H9 (cell line): ENCODE data around the gene CBX8. TPM values are rescaled to one million over a fixed set of nuclear protein-coding genes. Genes with fewer than 3 reads are reported as not detected.
"Not testable (repeated sequence)": the region's sequence is repeated elsewhere in the genome, so short reads cannot be mapped to it uniquely, and the experiment has no call there.

Source experiments
- DNase-seq: peaks from one replicate; pipeline ENCODE4 v3.0.0-alpha.2; 2017
- H2AFZ ChIP-seq: one replicate; pipeline ENCODE4 v1.6.1; 2013; ENCODE audit warnings: mild to moderate bottlenecking, low read length, control low read depth, moderate library complexity
- H2AK5ac ChIP-seq: 2 replicates; pipeline ENCODE4 v1.6.1; 2013; ENCODE audit warnings: low read length, control low read depth, mixed read lengths; ENCODE audit not compliant: insufficient read length
- H2BK120ac ChIP-seq: one replicate; pipeline ENCODE4 v1.6.1; 2013; ENCODE audit warnings: low read depth, mild to moderate bottlenecking, low read length, control low read depth, inconsistent platforms; ENCODE audit not compliant: poor library complexity, severe bottlenecking
- H2BK12ac ChIP-seq: 2 replicates; pipeline ENCODE4 v1.6.1; 2013; ENCODE audit warnings: low read length, control low read depth, mixed read lengths, low read depth; ENCODE audit not compliant: insufficient read length
- H2BK15ac ChIP-seq: 2 replicates; pipeline ENCODE4 v1.6.1; 2013; ENCODE audit warnings: low read depth, low read length, control low read depth
- H2BK20ac ChIP-seq: one replicate; pipeline ENCODE4 v1.6.1; 2013; ENCODE audit warnings: low read depth, mild to moderate bottlenecking, low read length, control low read depth, inconsistent platforms; ENCODE audit not compliant: poor library complexity, severe bottlenecking
- H2BK5ac ChIP-seq: 2 replicates; pipeline ENCODE4 v1.6.1; 2013; ENCODE audit warnings: low read length, control low read depth, mixed read lengths; ENCODE audit not compliant: insufficient read length
- H3K14ac ChIP-seq: 2 replicates; pipeline ENCODE4 v1.6.1; 2013; ENCODE audit warnings: low read length, control low read depth; ENCODE audit not compliant: insufficient read depth
- H3K18ac ChIP-seq: 2 replicates; pipeline ENCODE4 v1.6.1; 2013; ENCODE audit warnings: low read depth, mild to moderate bottlenecking, mixed read lengths, low read length, control low read depth; ENCODE audit not compliant: insufficient read length
- H3K23ac ChIP-seq: 2 replicates; pipeline ENCODE4 v1.6.1; 2013; ENCODE audit warnings: low read length, control low read depth, mixed read lengths, low read depth; ENCODE audit not compliant: insufficient read length
- H3K23me2 ChIP-seq: 2 replicates; pipeline ENCODE4 v1.6.1; 2013; ENCODE audit warnings: low read depth, mild to moderate bottlenecking, mixed read lengths, low read length, control low read depth; ENCODE audit not compliant: insufficient read length, poor library complexity, severe bottlenecking
- H3K27ac ChIP-seq: 2 replicates; pipeline ENCODE4 v1.5.1; 2013; ENCODE audit warnings: low read length, control low read depth, mixed read lengths, low read depth; ENCODE audit not compliant: insufficient read length
- H3K27me3 ChIP-seq: 2 replicates; pipeline ENCODE4 v1.6.1; 2013; ENCODE audit warnings: low read length, control low read depth, inconsistent platforms; ENCODE audit not compliant: insufficient read depth
- H3K4ac ChIP-seq: 2 replicates; pipeline ENCODE4 v1.6.1; 2013; ENCODE audit warnings: low read depth, mild to moderate bottlenecking, control low read depth, inconsistent platforms, low read length, moderate library complexity
- H3K4me1 ChIP-seq: 2 replicates; pipeline ENCODE4 v1.6.1; 2013; ENCODE audit warnings: low read length, control low read depth, inconsistent platforms; ENCODE audit not compliant: insufficient read depth
- H3K4me2 ChIP-seq: 2 replicates; pipeline ENCODE4 v1.6.1; 2013; ENCODE audit warnings: low read length, control low read depth, mixed read lengths; ENCODE audit not compliant: insufficient read length, insufficient read depth
- H3K56ac ChIP-seq: 2 replicates; pipeline ENCODE4 v1.6.1; 2013; ENCODE audit warnings: low read depth, mild to moderate bottlenecking, mixed read lengths, low read length, control low read depth; ENCODE audit not compliant: insufficient read length
- H3K79me1 ChIP-seq: 2 replicates; pipeline ENCODE4 v1.6.1; 2013; ENCODE audit warnings: low read depth, mild to moderate bottlenecking, moderate library complexity, low read length, control low read depth, inconsistent platforms; ENCODE audit not compliant: insufficient read depth, poor library complexity, severe bottlenecking
- H3K79me2 ChIP-seq: 2 replicates; pipeline ENCODE4 v1.6.1; 2013; ENCODE audit warnings: low read length, control low read depth, inconsistent platforms; ENCODE audit not compliant: insufficient read depth
- H3K9ac ChIP-seq: 2 replicates; pipeline ENCODE4 v1.6.1; 2013; ENCODE audit warnings: low read length, control low read depth, mixed read lengths; ENCODE audit not compliant: insufficient read length; ENCODE audit errors: extremely low read depth
- H3K9me3 ChIP-seq: one replicate; pipeline ENCODE4 v1.6.1; 2013; ENCODE audit warnings: low read depth, low read length, inconsistent platforms; ENCODE audit not compliant: control insufficient read depth
- H3T11ph ChIP-seq: one replicate; pipeline ENCODE4 v1.6.1; 2013; ENCODE audit warnings: mild to moderate bottlenecking, low read length, control low read depth, inconsistent platforms
- H4K20me1 ChIP-seq: one replicate; pipeline ENCODE4 v1.6.1; 2013; ENCODE audit not compliant: control insufficient read depth, insufficient read length, insufficient read depth
- H4K5ac ChIP-seq: 2 replicates; pipeline ENCODE4 v1.6.1; 2013; ENCODE audit warnings: low read depth, mild to moderate bottlenecking, mixed read lengths, low read length, control low read depth; ENCODE audit not compliant: insufficient read length
- H4K8ac ChIP-seq: replicated peaks from 2 replicates; pipeline ENCODE4 v1.6.1; 2013; ENCODE audit warnings: low read length, control low read depth, mixed read lengths, low read depth; ENCODE audit not compliant: insufficient read length
- H4K91ac ChIP-seq: 2 replicates; pipeline ENCODE4 v1.6.1; 2013; ENCODE audit warnings: low read depth, mild to moderate bottlenecking, moderate library complexity, mixed read lengths, low read length, control low read depth; ENCODE audit not compliant: insufficient read length
- H3K27ac Mint-ChIP-seq, 3 experiments: 2 replicates in 2 of 3; 3 replicates in 1 of 3; pipeline ENCODE4 v1.8.0; 2020 to 2021; ENCODE audit warnings: mixed read lengths in 3 of 3, mild to moderate bottlenecking in 1 of 3, moderate library complexity in 1 of 3
- H3K27me3 Mint-ChIP-seq: 2 replicates; pipeline ENCODE4 v1.8.0; 2021; ENCODE audit warnings: low read depth, mild to moderate bottlenecking, moderate library complexity, mixed read lengths
- H3K36me3 Mint-ChIP-seq, 3 experiments: 2 replicates in 2 of 3; 3 replicates in 1 of 3; pipeline ENCODE4 v1.8.0; 2020 to 2021; ENCODE audit warnings: low read depth in 3 of 3, mixed read lengths in 3 of 3; ENCODE audit not compliant: insufficient read depth in 1 of 3
- H3K4me1 Mint-ChIP-seq, 2 experiments: 2 replicates each; pipeline ENCODE4 v1.8.0; 2020; ENCODE audit warnings: mixed read lengths in 2 of 2
- H3K4me3 Mint-ChIP-seq, 2 experiments: 2 replicates in 1 of 2; 3 replicates in 1 of 2; pipeline ENCODE4 v1.8.0; 2020 to 2021; ENCODE audit warnings: mild to moderate bottlenecking in 2 of 2, mixed read lengths in 2 of 2, moderate library complexity in 1 of 2
- H3K9me3 Mint-ChIP-seq, 2 experiments: 2 replicates in 1 of 2; 3 replicates in 1 of 2; pipeline ENCODE4 v1.8.0; 2020; ENCODE audit warnings: mild to moderate bottlenecking in 2 of 2, mixed read lengths in 2 of 2, moderate library complexity in 1 of 2
- CTCF ChIP-seq: fragments of 200-600 bp; sonication (generic); conservative IDR thresholded peaks from 3 replicates; pipeline ENCODE4 v1.8.0; 2021; ENCODE audit warnings: antibody characterized with exemption, mild to moderate bottlenecking
- WGBS: extraction: QIAGEN DNeasy Blood & Tissue Kit; methylation state at CpG from one replicate; pipeline ENCODE4 v1.1.7; 2013; ENCODE audit warnings: missing lambda C conversion rate, low lambda C conversion rate, mixed read lengths; ENCODE audit not compliant: insufficient read length; ENCODE audit errors: extremely low coverage; 5-methylcytosine and 5-hydroxymethylcytosine counted together
- total RNA-seq: library from RNA; stranded (reverse); gene quantifications from 2 replicates; pipeline ENCODE4 v1.2.1, GENCODE V29; 2021

CBX8 gene
- total RNA-seq, 1 experiment from 2014 or later: 1.2 TPM

- Histone ChIP-seq H3K79me2 (no peaks in the 10 kb centered on the region), H4K5ac (no peak overlapping the region), H3K4me2 (no peak overlapping the region), H4K8ac (no peak overlapping the region), H3K79me1 (no peaks in the 10 kb centered on the region), H2AFZ (no peak overlapping the region), H3K27me3 (no peaks in the 10 kb centered on the region), H4K20me1 (no peaks in the 10 kb centered on the region), H3T11ph (no peak overlapping the region), H3K56ac (no peak overlapping the region), H3K23ac (no peak overlapping the region), H3K4ac (no peak overlapping the region), H3K27ac (no peak overlapping the region), H2BK15ac (no peak overlapping the region), H2BK12ac (no peak overlapping the region), H2BK120ac (no peak overlapping the region), H2BK5ac (no peak overlapping the region), H3K18ac (no peak overlapping the region), H3K23me2 (no peaks in the 10 kb centered on the region), H2BK20ac (no peak overlapping the region), H2AK5ac (no peak overlapping the region), H4K91ac (no peak overlapping the region), H3K9me3 (no peaks in the 10 kb centered on the region), H3K14ac (no peak overlapping the region), H3K4me1 (no peaks in the 10 kb centered on the region), H3K9ac (no peak overlapping the region)
- no peak for DNase-seq
- peaks cover 39% of the 10 kb centered on the region for H3K27me3 Mint-ChIP-seq
- H3K4me1 Mint-ChIP-seq: 0 out of 4 replicates have a peak, but pooled peaks cover 0 to 2% of the 10 kb centered on the region in 2 experiments
- no peak overlapping the region for H3K27ac Mint-ChIP-seq
- no peaks in the 10 kb centered on the region for H3K36me3 Mint-ChIP-seq
- H3K4me3 Mint-ChIP-seq: no peak overlapping the region
- no peaks in the 10 kb centered on the region for H3K9me3 Mint-ChIP-seq
- TF ChIP-seq CTCF: no peak
- WGBS: no CpG with 5 or more reads among the region's 14 CpGs
Measured at GRCh38 chr17:79755591-79755990, 41.3 kb downstream of the CBX8 start.

- not testable (repeated sequence) for H2BK20ac ChIP-seq
Measured at GRCh38 chr17:79754903-79755302, 42.0 kb downstream of the CBX8 start.

More at GRCh38 chr17:79754903-79755302, 42.0 kb downstream of the CBX8 start:
- H3K79me1 ChIP-seq, H3K18ac ChIP-seq, H4K5ac ChIP-seq, H4K20me1 ChIP-seq, H3K56ac ChIP-seq, H3K4me2 ChIP-seq, H2BK15ac ChIP-seq, H3K9ac ChIP-seq, H4K8ac ChIP-seq, H3K4me3 Mint-ChIP-seq, H3K4me1 ChIP-seq, H3K23ac ChIP-seq, H3K4ac ChIP-seq, H3K36me3 Mint-ChIP-seq, H3K23me2 ChIP-seq, H3K4me1 Mint-ChIP-seq, H2BK12ac ChIP-seq, H4K91ac ChIP-seq, H2BK5ac ChIP-seq, H3K27me3 ChIP-seq, H3K9me3 Mint-ChIP-seq, H2AK5ac ChIP-seq, H2BK120ac ChIP-seq, H2AFZ ChIP-seq, DNase-seq, H3K14ac ChIP-seq, H3K27ac ChIP-seq, H3T11ph ChIP-seq, H3K9me3 ChIP-seq, H3K79me2 ChIP-seq, H3K27ac Mint-ChIP-seq: not testable (repeated sequence)
- peaks cover 44% of the 10 kb centered on the region for H3K27me3 Mint-ChIP-seq
- no CpG with 5 or more reads among the region's 9 CpGs for WGBS
